GM19193 (cell line): Measurements from ENCODE around the gene FGD6.

Source experiments
- POLR2A ChIP-seq: IDR thresholded peaks from 4 replicates; pipeline ENCODE4 v1.6.1; 2011; ENCODE audit not compliant: insufficient read depth, insufficient read length; ENCODE audit errors: extremely low read depth

FGD6 gene

DNA sequence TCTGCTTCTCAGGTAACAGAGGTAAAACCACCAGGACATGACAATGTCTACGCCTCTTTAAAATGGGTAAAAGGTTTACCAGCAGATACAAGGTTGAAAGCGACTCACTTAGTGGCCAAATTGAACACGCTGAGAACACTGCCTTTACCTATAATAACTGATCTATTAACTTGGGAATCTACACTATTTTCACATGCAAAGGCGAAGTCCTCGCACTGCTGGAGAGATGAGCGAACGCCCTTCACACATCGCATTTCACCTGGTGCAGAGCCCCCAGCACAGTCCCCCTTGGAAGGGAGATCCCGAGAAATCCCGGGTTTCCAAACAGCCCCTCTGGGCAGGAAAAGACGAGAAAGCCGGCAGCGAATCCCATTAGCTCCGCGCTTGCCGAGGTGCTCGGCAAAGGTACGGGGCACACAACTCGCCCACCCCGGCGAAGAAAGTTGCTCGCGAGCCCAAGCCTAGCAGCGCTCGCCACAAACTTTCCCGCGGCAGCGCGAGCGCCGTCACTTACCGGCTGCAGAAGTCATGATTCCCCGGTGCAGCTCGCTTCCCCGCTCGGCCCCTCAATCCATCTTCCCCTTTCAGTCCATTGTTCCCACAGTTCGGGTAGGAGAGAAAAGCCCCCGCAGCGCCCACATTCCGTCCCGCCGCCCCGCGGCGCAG is 423 bp downstream of the FGD6 start:
- no peak for TF ChIP-seq POLR2A

DNA sequence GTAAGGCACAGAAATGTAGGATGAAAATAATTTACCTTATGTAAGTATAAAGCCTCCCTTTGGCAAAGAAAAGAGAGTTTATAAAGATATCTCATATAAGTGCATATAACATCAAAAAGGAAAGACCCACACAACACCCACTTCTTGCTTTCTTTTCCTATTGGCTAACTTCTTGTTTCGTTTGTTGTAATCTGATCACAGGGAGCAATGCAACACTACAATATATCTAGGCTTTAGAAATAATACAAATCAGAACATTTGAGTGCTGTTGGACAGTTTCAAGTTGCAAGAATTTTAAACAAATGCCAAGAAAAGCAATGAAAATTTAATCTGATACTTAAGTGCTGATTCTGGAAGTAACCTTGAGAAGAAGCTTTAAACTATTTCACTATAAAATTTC is 1.3 kb downstream of the FGD6 start:
- no peak for TF ChIP-seq POLR2A

DNA sequence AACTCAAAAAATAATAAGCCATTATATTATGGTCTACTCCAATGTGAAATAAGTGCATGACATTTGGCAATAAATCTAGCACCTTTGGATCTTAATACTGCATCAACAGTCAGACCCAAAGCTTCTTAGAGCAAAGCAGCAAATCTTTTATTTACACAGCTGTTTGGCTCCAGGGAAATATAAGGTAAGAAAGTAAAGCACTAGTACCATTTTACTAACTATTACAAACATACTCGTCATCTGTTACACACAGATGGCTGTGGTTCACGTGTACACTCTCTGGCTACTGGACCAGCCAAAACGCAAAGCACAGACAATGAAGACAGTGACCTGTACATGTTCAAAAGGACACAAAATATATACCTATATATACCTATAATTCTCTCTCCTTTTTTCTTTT is 2.8 kb downstream of the FGD6 start:
- TF ChIP-seq POLR2A, result no peak

DNA sequence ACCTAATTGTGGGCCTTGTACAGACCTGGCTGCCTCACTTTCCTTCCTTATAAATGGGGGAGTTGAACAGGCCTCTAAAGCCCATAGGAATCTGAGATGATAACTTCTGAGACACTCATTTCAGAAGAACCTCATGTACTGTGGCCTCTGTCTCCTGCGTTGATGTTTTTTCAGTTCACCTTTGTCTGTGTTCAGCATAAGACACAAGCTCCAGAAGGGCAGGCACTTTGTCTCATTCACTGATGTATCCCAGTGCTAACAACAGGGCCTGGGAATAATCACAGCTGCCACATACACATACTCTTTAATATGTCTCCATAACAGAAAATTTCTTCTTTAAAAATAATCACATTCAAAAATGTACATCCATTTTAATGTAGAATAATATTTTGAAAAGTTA is 3.3 kb downstream of the FGD6 start:
- no peak for TF ChIP-seq POLR2A

DNA sequence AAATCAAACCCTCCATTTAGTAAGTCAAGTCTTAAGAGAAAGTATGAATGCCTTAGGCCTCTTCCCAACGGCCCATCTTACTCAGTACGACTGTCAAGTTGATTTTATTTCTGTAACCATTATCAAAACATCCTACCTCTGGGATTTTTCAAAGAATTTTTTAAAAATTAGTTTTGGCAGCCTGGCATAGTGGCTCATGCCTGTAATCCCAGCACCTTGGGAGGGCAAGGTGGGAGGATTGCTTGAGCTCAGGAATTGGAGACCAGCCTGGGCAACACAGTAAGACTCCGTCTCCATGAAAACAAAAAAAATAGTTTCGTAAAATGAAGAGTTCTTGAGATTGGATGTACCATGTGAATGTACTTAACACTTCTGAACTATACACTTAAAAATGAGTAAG is 4.1 kb downstream of the FGD6 start:
- no peak for TF ChIP-seq POLR2A

DNA sequence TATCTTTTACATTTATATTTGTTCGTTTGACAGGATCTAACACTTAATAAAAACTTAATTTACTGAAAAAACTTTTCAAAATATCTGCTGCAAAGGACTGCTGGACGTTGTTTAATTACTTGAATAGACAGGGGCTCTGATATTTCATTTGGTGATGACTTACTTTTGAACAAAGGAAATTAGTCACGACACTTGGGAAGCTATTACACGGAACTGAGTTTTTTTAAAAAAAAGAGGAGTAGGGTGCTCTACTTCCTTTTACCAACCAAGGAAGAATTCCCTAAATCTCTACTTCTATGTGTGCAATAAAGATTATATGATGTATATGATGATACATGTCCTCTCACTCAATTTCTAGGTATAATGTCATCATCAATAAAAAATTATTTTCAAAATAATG is 4.7 kb downstream of the FGD6 start:
- TF ChIP-seq POLR2A, result no peak

DNA sequence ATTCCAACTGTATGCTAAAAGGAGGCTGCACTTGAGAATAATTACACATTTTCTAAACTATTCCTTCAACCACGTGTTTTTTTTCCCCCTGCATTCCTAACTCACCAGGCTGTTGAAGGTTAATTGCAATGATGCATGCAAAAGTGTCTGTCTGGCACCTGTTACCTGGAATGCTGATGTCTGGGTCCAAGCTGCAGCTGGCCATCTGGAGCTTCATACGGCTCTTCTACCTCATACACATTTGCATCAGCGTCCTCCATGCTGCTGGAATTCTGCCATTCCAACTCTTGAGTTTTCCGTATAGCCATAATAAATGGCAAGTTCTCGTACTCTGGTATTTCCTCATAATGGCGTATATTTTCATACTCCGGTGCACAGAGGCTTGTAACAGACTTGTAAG is 8.6 kb downstream of the FGD6 start:
- no peak for TF ChIP-seq POLR2A

DNA sequence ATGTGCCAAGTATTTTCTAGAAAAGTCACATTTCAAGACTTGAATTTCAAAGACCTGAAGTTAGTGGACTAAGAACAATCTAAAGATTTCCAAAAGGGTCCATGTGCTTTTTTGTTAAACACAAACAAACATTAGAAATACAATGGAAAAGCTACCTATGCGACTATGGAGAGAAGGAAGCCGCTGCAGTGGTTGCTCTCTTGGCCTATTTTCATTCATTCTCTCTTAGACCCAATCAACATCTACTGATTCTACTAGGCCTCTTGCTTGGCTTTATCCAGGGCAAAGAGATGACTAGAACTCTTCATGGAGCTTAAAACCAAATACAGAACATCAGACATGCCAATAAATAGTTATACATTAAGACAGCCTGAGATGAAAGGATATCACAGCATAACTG is 9.9 kb downstream of the FGD6 start:
- no peak for TF ChIP-seq POLR2A

DNA sequence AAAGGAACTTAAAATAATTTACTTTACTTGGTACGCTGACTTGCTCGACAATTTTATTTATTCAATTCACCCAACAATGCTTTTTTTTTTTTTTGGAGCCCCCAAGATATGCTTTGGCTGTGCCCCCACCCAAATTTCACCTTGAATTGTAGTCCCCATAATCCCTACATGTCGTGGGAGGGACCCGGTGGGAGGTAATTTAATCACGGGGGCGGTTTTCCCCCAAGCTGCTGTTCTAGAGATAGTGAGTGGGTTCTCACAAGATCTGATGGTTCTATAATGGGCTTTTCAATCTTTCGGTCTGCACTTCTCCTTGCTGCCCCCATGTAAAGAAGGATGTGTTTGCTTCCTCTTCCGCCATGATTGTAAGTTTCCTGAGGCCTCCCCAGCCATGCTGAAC is 10.4 kb downstream of the FGD6 start:
- TF ChIP-seq POLR2A, result no peak

DNA sequence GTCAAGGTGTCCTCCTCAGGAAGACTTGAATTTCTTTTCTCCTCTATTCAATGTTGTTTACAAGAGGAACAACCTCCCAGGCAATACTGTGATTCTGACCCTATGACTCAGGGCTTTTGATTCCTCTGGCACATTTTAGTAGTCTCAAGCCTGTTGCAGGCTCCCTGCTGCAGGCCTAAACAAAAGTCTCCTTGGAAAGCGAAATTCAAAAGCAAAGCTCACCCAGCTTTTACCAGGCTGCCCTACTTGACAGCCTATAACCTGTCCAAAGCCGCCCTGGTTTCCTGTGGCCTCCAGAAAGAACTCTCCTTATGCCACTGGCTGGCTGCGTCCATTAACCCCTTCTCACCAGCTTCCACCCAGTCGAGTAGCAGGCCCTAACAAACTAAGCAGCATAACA is 11.6 kb downstream of the FGD6 start:
- TF ChIP-seq POLR2A, result no peak

DNA sequence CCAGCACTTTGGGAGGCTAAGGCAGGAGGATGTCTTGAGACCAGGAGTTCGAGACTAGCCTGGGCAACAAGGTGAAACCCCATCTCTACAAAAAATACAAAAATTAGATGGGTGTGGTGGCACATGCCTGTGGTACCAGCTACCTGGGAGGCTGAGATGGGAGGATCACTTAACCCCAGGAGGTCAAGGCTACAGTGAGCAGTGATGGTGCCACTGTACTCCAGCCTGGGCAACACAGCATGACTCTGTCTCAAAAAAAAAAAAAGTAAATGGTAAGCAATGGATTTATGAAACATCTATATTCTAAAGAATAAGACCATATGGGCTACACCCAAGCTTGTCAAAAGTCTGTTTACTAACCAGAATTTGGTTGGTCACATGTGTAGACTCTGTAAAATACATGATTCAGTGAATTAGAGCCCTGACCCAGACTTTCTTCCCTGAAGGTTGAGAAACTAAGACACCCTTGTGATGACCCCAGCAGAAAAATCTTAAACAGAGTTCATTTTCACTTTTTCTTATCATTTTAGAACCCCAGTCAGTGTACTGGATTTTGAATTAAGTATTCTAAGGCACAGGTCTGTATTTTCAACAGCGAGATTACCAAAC is 12.1 kb downstream of the FGD6 start:
- no peak for TF ChIP-seq POLR2A

DNA sequence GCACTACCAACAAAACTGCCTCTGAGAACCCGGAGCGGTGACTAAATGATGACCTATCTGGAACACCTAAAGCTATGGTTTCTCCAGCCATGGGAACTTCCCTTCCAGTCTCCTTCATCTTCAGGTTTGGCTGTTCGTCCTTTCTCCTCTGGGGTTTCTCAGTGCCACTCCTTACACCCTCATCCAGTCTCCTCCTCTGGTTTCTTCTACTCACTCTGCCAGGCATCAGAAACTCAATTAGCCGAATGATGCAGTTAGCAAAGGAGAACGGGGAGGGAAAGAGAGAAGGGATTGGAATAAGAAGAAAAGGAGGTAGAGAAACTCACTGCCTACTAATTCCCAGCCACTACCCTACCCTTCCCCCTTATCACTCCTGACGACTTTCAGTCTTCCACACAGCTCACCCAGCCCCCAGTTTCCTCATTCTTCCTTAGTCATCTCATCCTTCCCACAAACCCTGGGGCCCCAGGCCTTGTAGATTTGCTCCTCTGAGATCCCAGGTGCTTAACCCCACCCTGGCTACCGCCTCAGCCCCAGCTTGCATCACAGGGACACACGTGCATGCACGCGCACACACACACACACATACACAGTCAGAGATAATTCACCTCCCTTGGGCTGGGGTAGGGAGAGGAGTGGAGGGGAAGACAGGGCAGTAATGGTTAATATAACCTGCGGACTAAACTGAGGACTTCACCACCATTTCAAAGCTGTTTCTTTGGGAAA is 13.0 kb downstream of the FGD6 start:
- TF ChIP-seq POLR2A, result no peak

DNA sequence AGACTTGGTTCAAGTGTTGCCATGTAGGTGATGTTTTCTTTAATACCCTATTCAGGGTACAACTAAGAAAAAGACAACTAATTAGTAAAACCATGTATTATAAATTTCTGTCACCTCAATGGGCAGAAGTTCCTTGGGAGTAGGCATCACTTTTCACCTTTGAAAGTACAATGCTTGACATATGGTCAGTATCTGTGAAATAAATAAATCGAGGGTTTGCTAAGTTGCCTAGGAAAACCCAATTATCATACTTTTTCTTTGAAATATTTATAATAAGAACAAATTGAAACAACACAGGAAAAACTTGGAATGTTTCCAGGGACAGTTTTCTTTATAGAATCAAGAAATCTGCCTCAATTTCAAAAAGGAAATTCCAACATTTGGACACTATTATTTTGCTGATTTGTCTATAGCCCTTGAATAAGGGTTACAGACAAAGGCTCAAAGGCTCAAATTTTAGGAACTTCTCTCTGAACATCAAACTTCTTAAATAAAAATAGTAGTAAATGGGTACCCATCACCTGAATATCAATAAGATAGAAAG is 13.7 kb downstream of the FGD6 start:
- TF ChIP-seq POLR2A, result no peak

DNA sequence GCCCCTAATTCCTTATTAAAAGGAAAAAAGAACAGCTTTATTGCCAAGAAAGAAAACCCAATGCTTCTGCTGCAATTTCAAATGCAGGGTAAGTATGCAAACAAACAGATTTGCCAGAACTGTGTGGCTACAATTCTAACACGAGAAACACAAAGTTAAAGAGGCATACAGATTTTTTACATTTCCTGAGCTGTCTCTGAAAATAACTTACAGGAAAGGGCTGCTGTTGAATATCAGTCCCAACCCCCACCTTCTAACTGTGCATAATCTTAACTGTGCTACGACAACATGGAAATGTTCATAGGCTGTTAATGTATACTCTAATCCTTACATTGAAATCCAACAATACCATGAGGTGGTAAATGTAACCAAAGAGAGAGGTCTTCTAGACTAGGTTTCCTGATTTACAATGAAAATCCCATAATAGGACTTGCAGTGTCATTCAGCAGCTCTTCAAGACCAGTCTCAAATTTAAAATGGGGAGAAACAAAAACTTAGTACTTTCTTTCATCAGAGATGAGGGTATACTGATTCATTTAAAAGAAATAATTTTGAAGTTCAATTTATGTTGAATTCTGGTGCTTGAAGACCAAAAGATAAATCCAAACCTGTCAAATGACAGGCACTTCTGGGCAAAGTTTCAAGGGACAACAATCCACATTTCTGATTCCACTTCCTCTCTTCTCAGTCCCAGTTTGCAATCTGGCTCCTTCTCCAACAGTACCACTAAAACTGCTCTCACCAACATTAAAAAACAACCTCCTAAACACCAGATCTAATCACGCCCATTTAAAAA is 14.4 kb downstream of the FGD6 start:
- no peak for TF ChIP-seq POLR2A

DNA sequence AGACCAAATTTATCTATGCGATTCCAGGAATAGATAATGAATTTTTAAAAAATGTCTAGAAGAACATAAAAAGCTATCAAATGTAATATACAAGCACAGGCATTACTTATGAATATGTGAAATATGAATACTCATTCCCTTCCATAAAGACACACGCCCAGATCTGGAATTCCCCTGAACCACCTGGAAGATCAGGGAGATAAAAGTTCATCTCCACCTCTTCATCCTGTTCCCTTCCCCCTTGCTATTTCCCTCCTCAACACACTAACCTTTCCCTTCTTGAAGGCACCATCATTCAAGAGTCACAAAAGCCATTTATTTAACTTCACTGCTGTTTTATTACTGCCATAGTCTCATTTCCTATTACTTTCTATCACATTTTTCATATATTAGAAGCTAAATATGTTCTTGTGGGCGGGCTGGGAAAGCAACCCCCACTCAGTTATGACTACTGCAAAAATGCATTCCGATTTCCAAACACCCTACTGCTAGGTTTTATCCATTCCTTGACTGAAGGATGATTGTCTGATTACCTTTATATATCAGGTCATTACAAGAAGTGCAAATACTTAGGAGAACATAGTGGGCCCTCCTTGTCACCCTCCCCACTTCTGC is 16.1 kb downstream of the FGD6 start:
- no peak for TF ChIP-seq POLR2A
